ENCODE results near the gene SEC24C.

DNA sequence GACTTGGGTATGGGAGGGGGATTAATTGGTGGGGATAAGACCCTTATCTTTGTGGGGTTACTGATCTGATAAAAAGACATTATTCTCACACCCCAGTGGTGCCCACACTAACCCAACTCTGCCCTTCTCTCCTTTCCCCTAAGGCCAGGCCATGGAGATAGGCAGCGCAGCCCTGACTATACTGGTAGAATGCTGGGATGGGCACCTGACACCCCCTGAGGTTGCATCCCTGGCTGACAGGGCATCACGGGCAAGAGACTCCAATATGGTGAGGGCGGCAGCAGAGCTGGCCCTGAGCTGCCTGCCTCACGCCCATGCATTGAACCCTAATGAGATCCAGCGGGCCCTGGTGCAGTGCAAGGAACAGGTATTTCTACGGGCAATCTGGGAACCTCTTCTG, 53.9 kb downstream of the SEC24C start:
- TF ChIP-seq, protein P1, sequence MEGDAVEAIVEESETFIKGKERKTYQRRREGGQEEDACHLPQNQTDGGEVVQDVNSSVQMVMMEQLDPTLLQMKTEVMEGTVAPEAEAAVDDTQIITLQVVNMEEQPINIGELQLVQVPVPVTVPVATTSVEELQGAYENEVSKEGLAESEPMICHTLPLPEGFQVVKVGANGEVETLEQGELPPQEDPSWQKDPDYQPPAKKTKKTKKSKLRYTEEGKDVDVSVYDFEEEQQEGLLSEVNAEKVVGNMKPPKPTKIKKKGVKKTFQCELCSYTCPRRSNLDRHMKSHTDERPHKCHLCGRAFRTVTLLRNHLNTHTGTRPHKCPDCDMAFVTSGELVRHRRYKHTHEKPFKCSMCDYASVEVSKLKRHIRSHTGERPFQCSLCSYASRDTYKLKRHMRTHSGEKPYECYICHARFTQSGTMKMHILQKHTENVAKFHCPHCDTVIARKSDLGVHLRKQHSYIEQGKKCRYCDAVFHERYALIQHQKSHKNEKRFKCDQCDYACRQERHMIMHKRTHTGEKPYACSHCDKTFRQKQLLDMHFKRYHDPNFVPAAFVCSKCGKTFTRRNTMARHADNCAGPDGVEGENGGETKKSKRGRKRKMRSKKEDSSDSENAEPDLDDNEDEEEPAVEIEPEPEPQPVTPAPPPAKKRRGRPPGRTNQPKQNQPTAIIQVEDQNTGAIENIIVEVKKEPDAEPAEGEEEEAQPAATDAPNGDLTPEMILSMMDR (conservative IDR thresholded peaks at IDR 0.05 in 1 of 2, IDR thresholded peaks at IDR 0.05 in 1 of 2; ENCODE audit: extremely low read depth in 1 of 2, insufficient read depth in 1 of 2, low read depth in 1 of 2, low read length in 2 of 2) = no peak
- TF ChIP-seq EZH2 (IDR thresholded peaks at IDR 0.05; ENCODE audit: borderline replicate concordance, low read length) = no peak

Measured in mammary epithelial cell (primary cell).